Suprapubic skin (tissue), 4 donors: ENCODE results near the gene ITLN2. TPM values are rescaled to one million over a fixed set of nuclear protein-coding genes. Genes with fewer than 3 reads are reported as not detected.

Experiments
- DNase-seq, 2 donors: peaks; one replicate each; pipeline ENCODE4 v3.0.0-alpha.2; 2019; ENCODE audit warnings: low spot score in 2 of 2
- H3K27ac ChIP-seq: fragments of 200-600 bp; sonication (generic); one replicate; pipeline ENCODE4 v1.5.1; 2019
- H3K27me3 ChIP-seq: fragments of 200-600 bp; sonication (generic); one replicate; pipeline ENCODE4 v1.5.1; 2019
- H3K36me3 ChIP-seq: fragments of 200-600 bp; sonication (generic); one replicate; pipeline ENCODE4 v1.5.1; 2019
- H3K4me1 ChIP-seq: fragments of 200-600 bp; sonication (generic); one replicate; pipeline ENCODE4 v1.5.1; 2019
- H3K4me3 ChIP-seq: fragments of 200-600 bp; sonication (generic); one replicate; pipeline ENCODE4 v1.5.1; 2019; ENCODE audit warnings: mild to moderate bottlenecking
- H3K9me3 ChIP-seq: fragments of 200-600 bp; sonication (generic); one replicate; pipeline ENCODE4 v1.5.1; 2019
- EP300 ChIP-seq: sonication (generic); formaldehyde crosslinking; IDR thresholded peaks from one replicate; pipeline ENCODE4 v1.6.1; 2017; ENCODE audit warnings: antibody characterized with exemption
- POLR2A ChIP-seq, 2 donors: fragments of 450-650 bp; IDR thresholded peaks; one replicate each; pipeline ENCODE4 v1.6.1; 2017; ENCODE audit warnings: antibody characterized with exemption in 2 of 2, mild to moderate bottlenecking in 2 of 2, moderate library complexity in 2 of 2
- POLR2AphosphoS5 ChIP-seq, 3 donors: sonication (generic); formaldehyde crosslinking; IDR thresholded peaks; one replicate each; pipeline ENCODE4 v1.6.1; 2017; ENCODE audit warnings: antibody characterized with exemption in 3 of 3
- WGBS: methylation state at CpG from one replicate; pipeline ENCODE4 v1.1.5; 2018; 5-methylcytosine and 5-hydroxymethylcytosine counted together
- total RNA-seq, 4 donors: library from RNA; depleted of rRNA; stranded (reverse); fragments of >200 nt; gene quantifications; one replicate each; pipeline ENCODE4 v1.1.0, GENCODE V29; 2016
- TF ChIP-seq, protein P1 (sequence below), 2 donors: fragments of 200-600 bp in 1 of 2; fragments of 450-650 bp in 1 of 2; sonication (generic) in 1 of 2; IDR thresholded peaks; one replicate each; pipeline ENCODE4 v1.5.1; 2016 to 2019; ENCODE audit warnings: antibody characterized with exemption in 2 of 2, mild to moderate bottlenecking in 1 of 2, moderate library complexity in 1 of 2

Gene ITLN2
- total RNA-seq, 4 donors from 2014 or later: 0.55 to 1.2 TPM; not detected in 2

DNA sequence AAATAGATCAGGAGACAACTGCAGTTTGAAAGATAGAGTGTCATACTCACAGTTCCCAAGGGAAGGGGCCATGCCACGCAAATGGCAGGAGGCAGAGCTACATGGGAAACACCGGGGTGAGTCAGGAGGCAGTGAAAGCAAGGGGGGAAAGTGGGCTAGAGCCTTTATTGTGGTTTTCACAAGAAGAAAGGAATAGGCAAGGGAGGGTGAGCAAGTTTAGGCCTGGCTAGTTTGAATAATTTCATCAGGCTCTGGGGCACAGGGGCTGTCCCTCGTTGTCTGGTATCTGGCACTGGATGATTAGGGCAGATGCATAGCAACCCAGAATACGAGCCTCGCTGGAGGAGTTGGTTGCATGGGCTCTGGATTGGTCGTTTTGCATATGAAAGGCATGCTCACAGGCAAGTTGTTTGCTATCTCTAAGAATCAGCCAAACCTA lies 17.0 kb upstream of the ITLN2 start:
- Histone ChIP-seq H3K27me3 (peaks cover 4% of the 10 kb centered on the region), H3K27ac (no peak overlapping the region), H3K9me3 (no peaks in the 10 kb centered on the region), H3K4me1 (no peaks in the 10 kb centered on the region), H3K4me3 (no peak overlapping the region), H3K36me3 (no peaks in the 10 kb centered on the region)
- whole genome bisulfite sequencing: 25% methylated on average over 6 of the region's 6 CpGs
- no peak for DNase-seq
- no peak for TF ChIP-seq POLR2A (IDR thresholded peaks at IDR 0.05)
- TF ChIP-seq, protein P1, sequence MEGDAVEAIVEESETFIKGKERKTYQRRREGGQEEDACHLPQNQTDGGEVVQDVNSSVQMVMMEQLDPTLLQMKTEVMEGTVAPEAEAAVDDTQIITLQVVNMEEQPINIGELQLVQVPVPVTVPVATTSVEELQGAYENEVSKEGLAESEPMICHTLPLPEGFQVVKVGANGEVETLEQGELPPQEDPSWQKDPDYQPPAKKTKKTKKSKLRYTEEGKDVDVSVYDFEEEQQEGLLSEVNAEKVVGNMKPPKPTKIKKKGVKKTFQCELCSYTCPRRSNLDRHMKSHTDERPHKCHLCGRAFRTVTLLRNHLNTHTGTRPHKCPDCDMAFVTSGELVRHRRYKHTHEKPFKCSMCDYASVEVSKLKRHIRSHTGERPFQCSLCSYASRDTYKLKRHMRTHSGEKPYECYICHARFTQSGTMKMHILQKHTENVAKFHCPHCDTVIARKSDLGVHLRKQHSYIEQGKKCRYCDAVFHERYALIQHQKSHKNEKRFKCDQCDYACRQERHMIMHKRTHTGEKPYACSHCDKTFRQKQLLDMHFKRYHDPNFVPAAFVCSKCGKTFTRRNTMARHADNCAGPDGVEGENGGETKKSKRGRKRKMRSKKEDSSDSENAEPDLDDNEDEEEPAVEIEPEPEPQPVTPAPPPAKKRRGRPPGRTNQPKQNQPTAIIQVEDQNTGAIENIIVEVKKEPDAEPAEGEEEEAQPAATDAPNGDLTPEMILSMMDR (IDR thresholded peaks at IDR 0.05): no peak
- no peak for TF ChIP-seq EP300
- TF ChIP-seq POLR2AphosphoS5 (IDR thresholded peaks at IDR 0.05): no peak

DNA sequence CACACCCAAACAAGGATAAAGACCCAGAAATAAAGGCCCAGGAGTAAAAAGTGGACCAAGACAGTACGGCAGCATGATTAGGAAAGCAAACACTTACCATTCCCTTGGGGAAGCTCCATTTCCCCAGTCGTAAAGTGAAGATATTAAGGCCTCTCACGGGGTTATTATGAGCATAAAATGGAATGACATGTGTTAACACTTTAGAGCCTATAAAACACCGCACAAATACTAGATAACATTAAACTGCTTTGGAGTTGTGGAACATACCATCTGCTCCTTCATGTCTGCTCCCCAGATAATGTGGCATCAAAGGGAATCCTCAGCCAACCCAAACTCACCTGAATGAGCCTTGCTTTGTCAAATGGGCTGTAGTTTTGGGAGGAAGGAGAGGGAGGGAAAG lies 8.9 kb upstream of the ITLN2 start:
- 63% methylated on average over 4 of the region's 4 CpGs for WGBS
- Histone ChIP-seq H3K27me3 (no peaks in the 10 kb centered on the region), H3K4me1 (no peaks in the 10 kb centered on the region), H3K9me3 (no peaks in the 10 kb centered on the region), H3K36me3 (no peaks in the 10 kb centered on the region), H3K4me3 (no peak overlapping the region), H3K27ac (no peak overlapping the region)
- DNase-seq: no peak
- no peak for TF ChIP-seq POLR2A (IDR thresholded peaks at IDR 0.05)
- TF ChIP-seq EP300: no peak
- TF ChIP-seq, protein P1 (IDR thresholded peaks at IDR 0.05): no peak
- no peak for TF ChIP-seq POLR2AphosphoS5 (IDR thresholded peaks at IDR 0.05)

DNA sequence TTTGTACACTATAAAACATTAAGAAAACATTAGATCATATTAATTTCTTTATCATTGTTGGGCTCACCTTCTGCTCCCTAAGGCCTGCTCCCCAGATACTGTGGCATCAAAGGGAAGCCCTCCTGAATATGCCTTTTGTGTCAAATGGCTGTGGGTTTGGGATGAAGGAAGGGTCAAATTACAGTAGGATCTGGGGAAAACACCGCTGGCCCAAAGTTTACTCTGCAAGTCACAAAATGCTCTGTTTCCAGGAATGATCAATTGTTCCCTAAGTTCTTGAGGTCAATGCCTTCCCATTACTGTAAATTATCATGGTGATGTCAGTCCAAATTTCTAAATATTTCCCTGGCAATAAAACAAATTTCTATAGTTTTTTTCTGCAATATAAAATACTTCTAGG lies 6.8 kb upstream of the ITLN2 start:
- H3K4me3 ChIP-seq: no peak overlapping the region
- TF ChIP-seq EP300: no peak
- TF ChIP-seq, protein P1 (IDR thresholded peaks at IDR 0.05): no peak
- no peak for TF ChIP-seq POLR2AphosphoS5 (IDR thresholded peaks at IDR 0.05)
- TF ChIP-seq POLR2A (IDR thresholded peaks at IDR 0.05): no peak
- H3K9me3 ChIP-seq: no peaks in the 10 kb centered on the region
- H3K4me1 ChIP-seq: no peaks in the 10 kb centered on the region
- H3K36me3 ChIP-seq: no peaks in the 10 kb centered on the region
- 81% methylated on average over 1 of the region's 1 CpG for WGBS
- no peak for DNase-seq
- H3K27ac ChIP-seq: no peak overlapping the region
- H3K27me3 ChIP-seq: no peaks in the 10 kb centered on the region

DNA sequence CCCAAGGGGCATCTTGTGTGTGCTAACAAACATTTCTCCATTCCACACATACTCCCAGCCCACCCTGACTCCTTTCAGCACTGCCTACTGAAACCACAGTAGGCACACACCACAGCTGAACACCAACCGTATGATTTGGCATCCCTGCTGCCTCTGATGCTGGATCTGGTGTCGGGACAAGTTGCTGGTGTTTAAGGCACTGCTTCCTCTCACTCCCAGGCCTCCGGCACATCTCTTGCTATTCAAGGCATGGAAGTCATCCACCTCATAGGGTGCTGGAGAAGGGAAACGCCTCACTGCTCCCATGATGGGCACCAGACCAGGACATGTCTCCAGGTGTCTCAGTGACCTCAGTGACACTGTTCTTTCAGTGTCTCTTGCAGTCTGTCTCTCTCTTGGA lies 2.4 kb upstream of the ITLN2 start:
- no peak for DNase-seq
- 53% methylated on average over 4 of the region's 4 CpGs for WGBS
- TF ChIP-seq, protein P1 (IDR thresholded peaks at IDR 0.05): no peak
- TF ChIP-seq POLR2A (IDR thresholded peaks at IDR 0.05) (no peak), POLR2AphosphoS5 (IDR thresholded peaks at IDR 0.05) (no peak), EP300 (no peak)

DNA sequence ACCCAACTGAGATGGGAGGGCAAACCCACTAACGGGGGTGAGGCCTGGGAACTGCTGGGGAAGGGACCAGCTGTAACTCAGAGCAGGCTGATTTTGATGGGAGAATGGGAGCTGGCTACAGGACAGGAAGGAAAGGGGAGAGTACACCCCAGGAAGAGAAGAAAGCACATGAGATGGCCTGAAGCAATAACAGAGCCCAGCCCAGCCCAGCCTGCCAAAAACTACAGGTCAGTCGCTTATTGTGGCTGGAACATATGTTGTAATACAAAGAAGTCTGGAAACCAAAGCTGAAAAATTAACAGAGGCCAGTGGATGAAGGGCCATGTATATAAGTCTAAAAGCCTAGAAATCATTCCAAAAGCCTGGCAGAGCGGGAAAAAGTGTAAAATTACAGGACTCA lies 1.6 kb downstream of the ITLN2 start:
- no peak for DNase-seq
- WGBS: 54% methylated on average over 3 of the region's 3 CpGs
- TF ChIP-seq, protein P1 (IDR thresholded peaks at IDR 0.05): no peak
- no peak for TF ChIP-seq POLR2A (IDR thresholded peaks at IDR 0.05)
- no peak for TF ChIP-seq POLR2AphosphoS5 (IDR thresholded peaks at IDR 0.05)
- no peak for TF ChIP-seq EP300

More for the DNA sequence above, 2.4 kb upstream of the ITLN2 start:
- Histone ChIP-seq H3K4me3 (no peak overlapping the region), H3K36me3 (no peaks in the 10 kb centered on the region), H3K9me3 (no peaks in the 10 kb centered on the region), H3K27ac (no peak overlapping the region), H3K4me1 (peaks cover 12% of the 10 kb centered on the region), H3K27me3 (no peaks in the 10 kb centered on the region)

More for the DNA sequence above, 1.6 kb downstream of the ITLN2 start:
- Histone ChIP-seq H3K9me3 (no peaks in the 10 kb centered on the region), H3K27me3 (no peaks in the 10 kb centered on the region), H3K27ac (peak overlapping the region; percentile 60), H3K36me3 (no peaks in the 10 kb centered on the region), H3K4me3 (no peak overlapping the region), H3K4me1 (peaks cover 18% of the 10 kb centered on the region)
